Measurements from ENCODE around the gene MEOX1. TPM values are rescaled to one million over a fixed set of nuclear protein-coding genes. Genes with fewer than 3 reads are reported as not detected.
A peak's percentile ranks its signal among the peaks of the same experiment; 100 is the strongest.

Gene MEOX1
- total and polyA plus RNA-seq, 7 donors, result 3.9 to 8.7 (median 6.4) TPM

- Histone ChIP-seq H3K27me3 (ENCODE audit: insufficient read depth in 3 of 3, low read length in 2 of 3) (peaks cover 0 to 34% (median 3%) of the 10 kb centered on the region in 3 donors), H3K27ac (peak overlapping the region; percentile 48), H3K4me1 (no peaks in the 10 kb centered on the region), H3K36me3 (ENCODE audit: insufficient read depth in 1 of 2, low read depth in 1 of 2) (no peaks in the 10 kb centered on the region), H3K4me3 (peak overlapping the region; percentile 60), H3K9me3 (no peaks in the 10 kb centered on the region)
- DNase-seq, result peak; percentile 86 to 88
- 3 to 6% (median 5%) methylated on average over 49 to 72 of the region's 72 CpGs for WGBS, 3 donors
- ATAC-seq, result peak; percentile 67 to 82 (median 76)
- intact Hi-C loops (cut with DNase I), result no loop called here
- TF ChIP-seq CTCF (IDR thresholded peaks at IDR 0.05), result no peak
Observed at GRCh38 chr17:43645765-43646481, 15.8 kb downstream of the MEOX1 start.

- H3K9me3 ChIP-seq, result no peaks in the 10 kb centered on the region
- H3K27me3 ChIP-seq (ENCODE audit: insufficient read depth in 3 of 3, low read length in 2 of 3), result peaks cover 0 to 34% (median 3%) of the 10 kb centered on the region in 3 donors
- 65 to 75% (median 67%) methylated on average over 14 to 16 of the region's 16 CpGs for WGBS, 3 donors
- peak overlapping the region; percentile 60 for H3K4me3 ChIP-seq
- peak overlapping the region; percentile 48 for H3K27ac ChIP-seq
- intact Hi-C loops (cut with DNase I), result no loop called here
- H3K36me3 ChIP-seq (ENCODE audit: insufficient read depth in 1 of 2, low read depth in 1 of 2), result no peaks in the 10 kb centered on the region
- ATAC-seq (no peak), DNase-seq (no peak)
- no peak for TF ChIP-seq CTCF (IDR thresholded peaks at IDR 0.05)
- no peaks in the 10 kb centered on the region for H3K4me1 ChIP-seq
Observed at GRCh38 chr17:43645450-43645764, 16.3 kb downstream of the MEOX1 start.

GRCh38 chr17:43644081-43644480, 17.6 kb downstream of the MEOX1 start:
- intact Hi-C loops (cut with DNase I), result loop anchor here (5.0 kb wide), 1 partner anchor 47 kb away; no protein-coding TSS in a partner anchor

GRCh38 chr17:43641416-43641815, 20.3 kb downstream of the MEOX1 start:
- ATAC-seq (no peak), DNase-seq (no peak)
- H3K27ac ChIP-seq, result no peak overlapping the region
- no peak overlapping the region for H3K4me3 ChIP-seq
- H3K9me3 ChIP-seq, result no peaks in the 10 kb centered on the region
- intact Hi-C loops (cut with DNase I), result loop anchor here (5.0 kb wide), 1 partner anchor 44 kb away; no protein-coding TSS in a partner anchor
- 36 to 45% (median 44%) methylated on average over 7 of the region's 7 CpGs for WGBS, 3 donors
- H3K4me1 ChIP-seq, result no peaks in the 10 kb centered on the region
- peaks cover 0 to 25% (median 3%) of the 10 kb centered on the region in 3 donors for H3K27me3 ChIP-seq (ENCODE audit: insufficient read depth in 3 of 3, low read length in 2 of 3)
- H3K36me3 ChIP-seq (ENCODE audit: insufficient read depth in 1 of 2, low read depth in 1 of 2), result no peaks in the 10 kb centered on the region
- no peak for TF ChIP-seq CTCF (IDR thresholded peaks at IDR 0.05)

More at GRCh38 chr17:43644081-43644480, 17.6 kb downstream of the MEOX1 start:
- Histone ChIP-seq H3K27ac (no peak overlapping the region), H3K27me3 (ENCODE audit: insufficient read depth in 3 of 3, low read length in 2 of 3) (peaks cover 0 to 34% (median 3%) of the 10 kb centered on the region in 3 donors), H3K36me3 (ENCODE audit: insufficient read depth in 1 of 2, low read depth in 1 of 2) (no peaks in the 10 kb centered on the region), H3K4me3 (no peak overlapping the region), H3K4me1 (no peaks in the 10 kb centered on the region), H3K9me3 (no peaks in the 10 kb centered on the region)
- ATAC-seq, result no peak
- 87 to 88% (median 88%) methylated on average over 4 of the region's 4 CpGs for WGBS, 3 donors
- TF ChIP-seq CTCF (IDR thresholded peaks at IDR 0.05), result no peak
- no peak for DNase-seq

Measured in psoas muscle (tissue), 8 donors.